Measurements from ENCODE around the gene IQCC.

IQCC gene

DNA sequence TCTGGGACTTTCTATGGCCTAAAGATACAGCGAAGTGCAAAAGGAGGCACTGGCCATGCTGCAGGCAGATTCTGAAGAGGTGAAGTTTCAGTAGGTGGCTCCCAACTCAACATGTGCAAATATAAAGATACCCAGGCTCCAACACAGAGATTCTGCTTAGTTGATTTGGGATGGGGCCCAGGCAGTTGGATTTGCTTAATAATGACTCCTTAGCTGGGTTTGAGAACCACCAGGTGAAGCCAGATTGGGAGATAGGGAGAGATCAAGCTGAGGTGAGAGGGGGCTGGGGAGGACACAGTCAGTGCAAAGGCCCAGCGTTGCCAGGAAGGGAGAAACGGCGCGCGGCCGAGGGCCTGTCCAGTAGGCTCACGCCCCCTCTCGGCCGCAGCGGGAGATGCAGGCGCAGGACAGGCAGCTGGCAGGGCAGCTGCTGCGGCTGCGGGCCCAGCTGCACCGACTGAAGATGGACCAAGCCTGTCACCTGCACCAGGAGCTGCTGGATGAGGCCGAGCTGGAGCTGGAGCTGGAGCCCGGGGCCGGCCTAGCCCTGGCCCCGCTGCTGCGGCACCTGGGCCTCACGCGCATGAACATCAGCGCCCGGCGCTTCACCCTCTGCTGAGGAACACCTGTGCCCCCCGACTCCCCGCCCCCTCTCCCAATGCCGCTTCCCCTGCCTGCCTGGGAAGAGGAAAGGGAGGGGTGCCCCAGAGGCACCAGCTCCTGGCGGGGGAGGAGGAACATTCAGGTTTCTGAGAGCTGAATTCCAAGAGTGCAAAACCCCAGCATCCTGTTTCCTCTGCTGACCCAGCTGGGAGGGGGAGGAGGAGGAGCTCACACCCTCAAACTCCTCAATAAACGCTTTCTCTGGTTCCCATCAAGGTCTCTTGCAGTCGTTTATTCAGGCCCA is 42.8 kb downstream of the IQCC start:
- peak; percentile 83 for DNase-seq (ENCODE audit: low read depth, low spot score)

DNA sequence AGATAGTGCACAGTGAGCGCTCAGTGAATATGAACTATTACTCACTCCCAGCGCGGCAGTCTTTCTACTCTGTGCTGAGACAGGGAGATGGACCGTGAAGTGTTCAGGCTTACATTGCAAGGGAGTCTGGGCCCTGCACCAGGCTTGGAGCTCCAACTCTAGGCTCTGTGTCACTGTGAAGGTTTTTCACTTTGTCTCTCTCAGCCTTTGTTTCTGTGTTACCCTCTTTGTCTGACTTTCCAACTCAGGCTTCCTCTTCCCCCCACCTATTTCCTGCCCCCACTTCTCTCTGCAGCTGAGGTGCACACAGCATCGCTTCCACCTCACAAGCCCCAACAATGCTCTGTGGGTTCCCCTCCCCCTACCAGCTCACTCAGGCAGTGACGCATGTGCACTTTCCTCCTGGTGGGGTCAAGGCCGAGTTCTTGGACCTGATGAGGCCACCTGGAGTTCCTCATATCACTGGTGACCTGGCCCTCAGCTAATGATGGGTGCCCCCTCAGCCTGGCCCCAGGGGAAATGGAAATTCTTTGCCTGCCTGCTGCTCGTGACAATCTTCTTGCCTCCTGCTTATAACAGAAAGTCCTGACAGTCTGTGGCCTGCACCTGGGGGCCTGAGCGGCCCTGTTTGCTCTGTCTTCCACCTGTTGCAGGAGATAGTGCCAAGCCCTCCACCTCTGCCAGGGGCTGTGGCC is 44.5 kb downstream of the IQCC start:
- DNase-seq (ENCODE audit: low read depth, low spot score): peak; percentile 97
- peak overlapping the region; percentile 87 for H3K4me3 ChIP-seq (ENCODE audit: low read length)

More for the DNA sequence above, 42.8 kb downstream of the IQCC start:
- peak overlapping the region; percentile 43 for H3K4me3 ChIP-seq (ENCODE audit: low read length)

DNA sequence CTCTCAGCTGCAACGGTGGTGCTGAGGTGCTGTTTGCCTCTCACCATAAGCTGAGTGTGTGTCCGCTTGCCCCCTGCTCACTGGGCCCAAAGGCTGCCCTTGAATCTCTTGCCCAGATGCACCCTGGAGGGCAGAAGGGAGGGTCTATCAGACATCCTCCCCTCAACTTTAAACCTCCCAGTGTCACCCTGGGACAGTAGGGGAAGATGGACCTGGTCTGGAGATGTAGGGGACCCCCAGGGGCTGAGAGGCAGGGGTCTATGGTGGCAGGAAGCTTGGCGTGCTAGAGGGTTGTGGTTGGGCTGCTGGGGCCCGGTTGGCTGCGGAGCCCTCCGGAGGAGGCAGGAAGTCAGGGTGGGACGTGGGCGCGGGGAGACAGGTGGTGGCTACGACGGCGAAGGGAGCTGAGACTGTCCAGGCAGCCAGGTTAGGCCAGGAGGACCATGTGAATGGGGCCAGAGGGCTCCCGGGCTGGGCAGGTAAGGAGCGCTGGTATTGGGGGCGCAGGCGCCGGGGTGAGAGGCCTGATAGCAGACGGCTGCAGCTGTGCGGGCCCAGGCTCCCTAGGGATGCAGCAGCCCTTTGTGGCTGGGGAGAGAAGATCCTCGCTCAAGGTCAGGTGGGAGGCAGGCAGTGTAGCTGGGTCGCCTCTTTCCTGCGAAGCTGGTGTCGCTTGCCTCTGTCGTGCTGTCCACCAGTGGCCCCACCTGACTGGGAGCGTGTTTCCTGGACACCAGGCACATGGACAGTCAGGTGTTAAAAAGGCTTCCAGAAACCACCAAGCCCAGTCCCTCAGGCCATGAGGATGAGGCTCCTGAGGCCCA is 45.6 kb downstream of the IQCC start, which contains the start of gene LCK:
Gene LCK, plus strand, starts transcription at position 373 of the 824 bp plus-strand sequence. CDS start 23,065 bp downstream, outside the sequence.
- DNase-seq (ENCODE audit: low read depth, low spot score): peak; percentile 78
- H3K4me3 ChIP-seq (ENCODE audit: low read length): peak within 1 kb of the TSS; percentile 87

DNA sequence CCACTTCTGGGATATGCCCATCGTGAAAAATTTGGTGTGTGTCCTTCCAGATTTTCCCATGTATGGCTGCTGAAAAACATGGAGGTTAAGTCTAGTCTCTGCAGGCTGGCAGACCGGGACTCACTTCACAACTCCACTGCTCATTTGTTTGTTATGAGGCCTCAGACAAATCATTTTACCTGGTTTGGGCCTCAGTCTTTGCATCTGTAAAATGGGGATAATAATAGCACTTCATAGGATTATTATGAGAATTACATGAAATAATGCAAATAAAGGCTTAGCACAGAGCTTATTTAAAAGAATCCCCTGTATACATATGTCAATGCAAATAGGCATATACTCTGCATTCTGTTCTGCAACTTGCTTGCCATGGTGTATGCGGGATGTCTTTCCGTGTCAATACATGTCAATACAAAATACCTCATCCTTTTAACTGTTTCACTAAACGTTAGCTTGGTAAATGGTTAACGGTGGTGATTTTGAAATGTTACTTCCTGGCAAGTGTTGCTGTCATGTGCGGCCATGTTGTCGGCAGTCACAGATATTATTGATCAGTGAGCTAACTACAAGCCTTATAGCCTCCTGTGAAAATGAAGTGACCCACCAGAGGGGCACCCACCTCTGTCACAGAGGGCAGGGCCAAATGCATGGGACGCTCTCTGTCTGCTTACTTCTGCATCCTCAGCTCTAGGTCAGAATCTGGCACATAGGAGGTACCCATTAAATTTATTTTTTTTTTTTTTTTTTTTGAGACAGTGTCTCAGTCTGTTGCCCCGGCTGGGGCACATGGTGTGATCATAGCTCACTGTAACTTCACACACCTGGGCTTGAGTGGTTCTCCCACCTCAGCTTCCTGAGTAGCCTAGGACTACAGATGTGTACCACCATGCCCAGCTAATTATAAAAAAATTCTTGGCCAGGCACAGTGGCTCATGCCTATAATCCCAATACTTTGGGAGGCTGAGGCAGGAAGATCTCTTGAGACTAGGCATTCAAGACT is 49.9 kb downstream of the IQCC start:
- H3K4me3 ChIP-seq (ENCODE audit: low read length): no peak overlapping the region
- DNase-seq (ENCODE audit: low read depth, low spot score): no peak

DNA sequence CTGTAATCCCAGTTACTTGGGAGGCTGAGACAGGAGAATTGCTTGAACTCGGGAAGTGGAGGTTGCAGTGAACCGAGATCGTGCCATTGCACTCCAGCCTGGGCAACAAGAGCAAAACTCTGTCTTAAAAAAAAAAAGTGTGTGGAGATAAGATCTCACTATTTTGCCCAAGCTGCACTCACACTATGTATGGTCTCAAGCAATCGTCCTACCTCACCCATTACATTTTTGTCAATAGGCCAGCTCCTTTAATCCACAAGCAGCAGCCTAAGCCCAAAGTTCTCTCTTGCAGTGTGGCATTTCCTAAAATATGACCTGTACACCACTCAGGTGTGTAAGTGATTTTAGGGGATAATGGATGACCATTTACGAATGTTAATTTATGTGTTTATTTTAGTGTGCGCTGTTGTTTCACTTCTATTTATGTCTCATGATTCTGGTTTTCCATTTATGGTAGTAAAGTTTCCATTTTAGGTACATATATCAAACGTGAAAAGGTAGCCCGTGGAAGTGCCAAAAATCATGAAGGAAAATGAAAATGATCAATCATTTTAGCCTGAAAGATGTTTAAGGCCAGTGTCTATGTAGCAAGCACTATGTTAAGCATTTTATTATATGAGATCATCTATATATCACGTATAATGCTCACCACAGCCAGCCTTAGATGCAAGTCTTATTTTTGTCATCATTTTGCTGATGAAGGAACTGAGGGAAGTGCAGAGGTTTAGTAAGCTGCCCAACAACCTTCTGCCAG is 51.2 kb downstream of the IQCC start:
- H3K4me3 ChIP-seq (ENCODE audit: low read length): no peak overlapping the region

DNA sequence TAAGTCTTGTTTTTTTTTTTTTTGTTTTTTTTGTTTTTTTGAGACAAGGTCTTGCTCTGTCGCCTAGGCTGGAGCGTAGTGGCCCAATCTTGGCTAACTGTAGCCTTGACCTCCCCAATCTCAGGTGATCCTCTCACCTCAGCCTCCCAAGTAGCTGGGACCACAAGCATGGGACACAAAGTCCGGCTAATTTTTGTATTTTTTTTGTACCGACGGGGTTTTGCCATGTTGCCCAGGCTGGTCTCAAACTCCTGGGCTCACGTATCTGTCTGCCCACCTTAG is 51.7 kb downstream of the IQCC start:
- no peak overlapping the region for H3K4me3 ChIP-seq (ENCODE audit: low read length)
- no peak for DNase-seq (ENCODE audit: low read depth, low spot score)

More for the DNA sequence above, 51.2 kb downstream of the IQCC start:
- no peak for DNase-seq (ENCODE audit: low read depth, low spot score)

Measured in Jurkat, Clone E6-1 (cell line).